ENCODE data around the gene SCYGR3. TPM values are rescaled to one million over a fixed set of nuclear protein-coding genes. Genes with fewer than 3 reads are reported as not detected.

SCYGR3 gene
- total and polyA plus RNA-seq, 8 donors, result not detected

- DNase-seq (no peak), ATAC-seq (no peak)
- TF ChIP-seq CTCF (IDR thresholded peaks at IDR 0.05), result no peak
- H3K27me3 ChIP-seq, result no peaks in the 10 kb centered on the region
- H3K36me3 ChIP-seq, result no peaks in the 10 kb centered on the region
- H3K27ac ChIP-seq, result no peak overlapping the region
- H3K4me3 ChIP-seq, result no peak overlapping the region
- intact Hi-C loops (cut with DNase I), result no loop called here
- peaks cover 0 to 16% of the 10 kb centered on the region in 2 donors for H3K9me3 ChIP-seq
- no peaks in the 10 kb centered on the region for H3K4me1 ChIP-seq
Measured at GRCh38 chr2:227579791-227580190, 34.8 kb downstream of the SCYGR3 start.

GRCh38 chr2:227578642-227579041, 36.0 kb downstream of the SCYGR3 start:
- Histone ChIP-seq H3K27me3 (no peaks in the 10 kb centered on the region), H3K9me3 (peaks cover 0 to 16% of the 10 kb centered on the region in 2 donors), H3K27ac (no peak overlapping the region), H3K36me3 (no peaks in the 10 kb centered on the region), H3K4me3 (no peak overlapping the region), H3K4me1 (no peaks in the 10 kb centered on the region)
- ATAC-seq (no peak), DNase-seq (no peak)
- intact Hi-C loops (cut with DNase I), result no loop called here
- no peak for TF ChIP-seq CTCF (IDR thresholded peaks at IDR 0.05)

- TF ChIP-seq CTCF (IDR thresholded peaks at IDR 0.05), result no peak
- H3K9me3 ChIP-seq, result peaks cover 0 to 10% of the 10 kb centered on the region in 2 donors
- H3K27ac ChIP-seq, result no peak overlapping the region
- intact Hi-C loops (cut with DNase I), result no loop called here
- DNase-seq, result no peak
- no peaks in the 10 kb centered on the region for H3K27me3 ChIP-seq
- no peaks in the 10 kb centered on the region for H3K4me1 ChIP-seq
- no peak overlapping the region for H3K4me3 ChIP-seq
- ATAC-seq, result no peak
- H3K36me3 ChIP-seq, result no peaks in the 10 kb centered on the region
Measured at GRCh38 chr2:227577555-227577954, 37.1 kb downstream of the SCYGR3 start.

- no peak for TF ChIP-seq CTCF (IDR thresholded peaks at IDR 0.05)
- intact Hi-C loops (cut with DNase I), result no loop called here
- Histone ChIP-seq H3K4me3 (no peak overlapping the region), H3K36me3 (no peaks in the 10 kb centered on the region), H3K9me3 (peaks cover 0 to 3% of the 10 kb centered on the region in 2 donors), H3K4me1 (no peaks in the 10 kb centered on the region), H3K27ac (no peak overlapping the region), H3K27me3 (no peaks in the 10 kb centered on the region)
- ATAC-seq, result no peak
- DNase-seq, result no peak
Measured at GRCh38 chr2:227576812-227577211, 37.8 kb downstream of the SCYGR3 start.

- no peak for ATAC-seq
- Histone ChIP-seq H3K4me3 (no peak overlapping the region), H3K36me3 (no peaks in the 10 kb centered on the region), H3K27me3 (no peaks in the 10 kb centered on the region), H3K9me3 (no peaks in the 10 kb centered on the region), H3K4me1 (no peaks in the 10 kb centered on the region), H3K27ac (no peak overlapping the region)
- intact Hi-C loops (cut with DNase I), result no loop called here
- no peak for DNase-seq
- TF ChIP-seq CTCF (IDR thresholded peaks at IDR 0.05), result no peak
Measured at GRCh38 chr2:227576110-227576509, 38.5 kb downstream of the SCYGR3 start.
